Measurements from ENCODE around the gene CASP1.

Gene CASP1

GRCh38 chr11:104979839-104980238 is 55.1 kb downstream of the CASP1 start:
- DNase-seq: no peak
